ENCODE results near the gene ZNF324. TPM values are rescaled to one million over a fixed set of nuclear protein-coding genes. Genes with fewer than 3 reads are reported as not detected.
A peak's percentile ranks its signal among the peaks of the same experiment; 100 is the strongest.

The ZNF324 gene
- 12.9 and 14.7 TPM in 2 replicates for total RNA-seq
- long read RNA-seq, transcript ZNF324-201 (4 exons, 3,000 nt), result major isoform, 8 of 10 reads
- long read RNA-seq, partial matches to known transcripts, result 0 of 10 reads
- long read RNA-seq, other reads (novel, unspliced or antisense), result 2 of 10 reads

DNA sequence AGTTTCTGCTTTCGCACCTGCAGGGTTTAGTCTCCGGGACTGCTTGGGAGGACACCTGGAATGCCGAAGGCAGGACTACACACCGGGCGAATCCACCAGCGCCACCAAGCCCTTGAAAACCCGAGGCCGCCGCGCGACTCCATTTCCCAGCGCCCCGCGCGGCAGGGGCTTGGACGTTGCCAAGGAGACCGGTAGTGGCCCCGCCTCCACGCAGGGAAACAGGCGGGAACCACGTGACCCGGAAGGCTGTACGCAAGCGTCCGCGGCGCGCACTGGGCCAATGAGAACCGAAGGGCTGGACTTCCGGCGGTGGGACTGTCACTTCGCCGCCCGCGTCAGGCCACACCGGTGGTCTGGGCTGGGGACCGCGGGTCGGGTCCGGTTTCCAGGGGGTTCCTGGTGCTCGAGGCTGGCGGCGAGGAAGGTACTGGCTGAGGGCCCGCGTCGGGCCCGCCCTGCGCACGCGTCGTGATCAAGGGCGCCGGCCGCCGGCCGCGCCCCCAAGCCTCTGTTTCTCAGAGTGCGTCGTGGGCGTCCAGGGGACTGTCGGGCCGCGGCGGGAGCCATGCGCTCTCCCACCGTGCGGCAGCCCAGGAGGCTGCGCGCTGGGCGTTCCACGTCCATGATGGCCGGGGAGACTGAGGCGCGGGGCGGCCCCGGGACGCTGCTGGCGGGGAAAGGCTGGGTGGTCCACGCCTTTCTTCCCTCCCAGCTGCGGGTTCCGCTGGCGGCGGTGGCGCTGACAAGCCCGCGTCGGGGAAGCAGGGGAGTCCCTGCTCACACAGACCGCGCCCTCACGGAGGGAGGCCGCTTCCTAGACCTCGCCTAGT is at the start of gene ZNF324:
Gene ZNF324 (plus strand): TSS at position 321 of the 830 bp plus-strand sequence. CDS start 2,106 bp downstream, outside the sequence.
- no peak for TF ChIP-seq CTCF (IDR thresholded peaks at IDR 0.05; ENCODE audit: unreplicated experiment)
- no peaks in the 10 kb centered on the region for H3K27me3 Mint-ChIP-seq
- H3K9me3 Mint-ChIP-seq (ENCODE audit: low read depth), result no peaks in the 10 kb centered on the region
- H3K36me3 Mint-ChIP-seq (ENCODE audit: insufficient read depth), result peaks cover 2% of the 10 kb centered on the region
- H3K27ac Mint-ChIP-seq, result peak within 1 kb of the TSS; percentile 82
- H3K4me3 Mint-ChIP-seq (ENCODE audit: low read depth), result peak within 1 kb of the TSS; percentile 78
- peaks cover 19% of the 10 kb centered on the region for H3K4me1 Mint-ChIP-seq (ENCODE audit: low read depth)
- peak; percentile 96 for DNase-seq (ENCODE audit: low spot score, unreplicated experiment)

DNA sequence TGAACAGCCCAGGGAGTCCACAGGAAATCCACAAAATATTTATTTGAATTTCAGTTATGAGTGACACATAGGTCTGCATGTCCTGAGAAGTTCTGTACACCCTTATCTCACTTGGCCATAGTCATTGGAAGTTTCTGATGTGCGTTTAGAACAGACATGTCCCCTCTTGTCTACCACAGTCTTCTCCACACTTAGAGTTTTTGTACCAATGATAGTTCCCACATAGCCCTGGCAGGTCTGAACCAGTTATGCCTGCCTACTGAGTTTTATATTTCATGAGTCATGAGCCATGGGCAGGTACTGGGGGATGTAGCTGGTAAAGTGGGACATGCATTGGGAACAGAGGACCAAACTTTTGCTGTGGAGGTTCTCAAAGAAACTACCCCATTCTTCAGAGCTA is 38.3 kb upstream of the ZNF324 start:
- H3K27me3 Mint-ChIP-seq, result no peaks in the 10 kb centered on the region
- H3K9me3 Mint-ChIP-seq (ENCODE audit: low read depth), result peaks cover 21% of the 10 kb centered on the region
- H3K4me3 Mint-ChIP-seq (ENCODE audit: low read depth), result no peak overlapping the region
- TF ChIP-seq CTCF (IDR thresholded peaks at IDR 0.05; ENCODE audit: unreplicated experiment), result no peak
- DNase-seq (ENCODE audit: low spot score, unreplicated experiment), result no peak
- no peak overlapping the region for H3K27ac Mint-ChIP-seq
- H3K36me3 Mint-ChIP-seq (ENCODE audit: insufficient read depth), result peaks cover 53% of the 10 kb centered on the region
- H3K4me1 Mint-ChIP-seq (ENCODE audit: low read depth), result no peaks in the 10 kb centered on the region

GRCh38 chr19:58429745-58430144 is 37.1 kb upstream of the ZNF324 start:
- TF ChIP-seq CTCF (IDR thresholded peaks at IDR 0.05; ENCODE audit: unreplicated experiment), result no peak
- no peak for DNase-seq (ENCODE audit: low spot score, unreplicated experiment)
- Mint-ChIP-seq H3K4me3 (ENCODE audit: low read depth) (no peak overlapping the region), H3K27ac (no peak overlapping the region), H3K4me1 (ENCODE audit: low read depth) (no peaks in the 10 kb centered on the region), H3K9me3 (ENCODE audit: low read depth) (peaks cover 28% of the 10 kb centered on the region), H3K27me3 (no peaks in the 10 kb centered on the region), H3K36me3 (ENCODE audit: insufficient read depth) (peaks cover 59% of the 10 kb centered on the region)

DNA sequence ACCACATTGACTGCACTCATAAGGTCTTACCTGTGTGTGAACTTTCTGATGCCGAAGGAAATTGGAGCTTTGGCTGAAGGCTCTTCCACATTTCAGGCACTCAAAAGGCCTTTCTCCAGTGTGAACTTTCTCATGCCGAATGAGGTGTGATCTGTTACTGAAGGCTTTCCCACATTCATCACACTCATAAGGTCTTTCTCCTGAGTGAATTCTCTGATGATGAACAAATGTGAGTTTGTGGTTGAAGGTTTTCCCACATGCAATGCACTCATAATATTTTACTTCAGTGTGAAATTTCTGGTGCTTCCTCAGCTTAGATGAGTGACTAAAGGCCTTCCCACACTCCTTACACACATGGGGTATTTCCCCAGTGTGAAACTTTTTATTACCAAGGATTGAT is 32.7 kb upstream of the ZNF324 start:
- peaks cover 52% of the 10 kb centered on the region for H3K9me3 Mint-ChIP-seq (ENCODE audit: low read depth)
- peaks cover 77% of the 10 kb centered on the region for H3K36me3 Mint-ChIP-seq (ENCODE audit: insufficient read depth)
- no peaks in the 10 kb centered on the region for H3K27me3 Mint-ChIP-seq
- peak overlapping the region; percentile 41 for H3K27ac Mint-ChIP-seq
- DNase-seq (ENCODE audit: low spot score, unreplicated experiment), result no peak
- H3K4me1 Mint-ChIP-seq (ENCODE audit: low read depth), result no peaks in the 10 kb centered on the region
- H3K4me3 Mint-ChIP-seq (ENCODE audit: low read depth), result no peak overlapping the region
- no peak for TF ChIP-seq CTCF (IDR thresholded peaks at IDR 0.05; ENCODE audit: unreplicated experiment)

DNA sequence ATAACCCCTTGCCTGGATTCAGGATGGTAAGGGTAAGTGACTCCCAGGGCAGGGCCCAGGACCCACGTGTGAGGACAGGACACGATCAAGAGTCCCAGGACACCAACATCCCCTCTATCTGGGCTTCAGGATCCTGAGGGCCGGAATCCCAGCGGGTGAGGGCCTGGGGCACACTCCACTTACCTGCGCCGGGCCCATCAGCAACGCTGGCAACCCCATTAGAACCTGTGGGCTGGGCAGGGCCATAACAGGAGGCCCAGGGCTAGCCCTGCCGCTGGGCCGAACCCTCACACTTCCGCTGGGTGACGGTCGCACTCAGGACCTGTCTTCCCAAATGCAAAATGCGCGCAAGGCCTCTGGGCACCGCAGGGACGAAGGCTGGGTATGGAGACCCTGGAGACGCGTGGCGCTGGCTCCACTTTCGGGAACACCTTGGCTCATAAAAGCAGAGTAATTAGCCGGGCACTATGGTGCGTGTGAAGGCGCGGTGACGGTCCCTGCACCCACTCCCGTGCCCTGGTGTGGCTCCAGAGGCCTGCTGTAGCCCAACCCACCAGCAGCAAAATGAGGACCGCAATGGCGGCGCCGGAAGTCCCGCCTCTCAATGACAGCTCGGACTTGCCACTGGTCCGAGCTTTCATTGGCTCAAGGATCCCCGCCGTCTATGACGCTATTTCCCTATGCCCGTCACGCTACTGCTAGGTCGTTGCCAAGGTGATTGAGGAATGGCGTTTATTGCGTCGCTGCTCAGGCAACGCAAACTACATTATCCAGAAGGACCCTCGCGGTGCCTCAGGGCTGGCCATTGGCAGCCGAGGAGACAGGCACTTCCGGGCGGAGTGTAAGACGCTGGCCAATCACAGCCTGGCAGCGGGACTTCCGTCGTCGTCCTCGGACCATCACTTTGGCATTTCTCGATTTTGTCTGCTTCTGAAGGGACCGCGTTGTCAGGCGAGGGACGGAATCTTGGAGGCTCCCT is 27.0 kb upstream of the ZNF324 start, which contains the start of gene ZNF132:
Gene ZNF132 (minus strand): TSS at position 578 of the 979 bp plus-strand sequence. CDS start 332 bp downstream, at position 246.
- peaks cover 27% of the 10 kb centered on the region for H3K27me3 Mint-ChIP-seq
- peaks cover 3% of the 10 kb centered on the region for H3K4me1 Mint-ChIP-seq (ENCODE audit: low read depth)
- DNase-seq (ENCODE audit: low spot score, unreplicated experiment), result peak; percentile 53
- peak within 1 kb of the TSS; percentile 81 for H3K4me3 Mint-ChIP-seq (ENCODE audit: low read depth)
- H3K9me3 Mint-ChIP-seq (ENCODE audit: low read depth), result peaks cover 46% of the 10 kb centered on the region
- H3K27ac Mint-ChIP-seq, result peak within 1 kb of the TSS; percentile 84
- H3K36me3 Mint-ChIP-seq (ENCODE audit: insufficient read depth), result peaks cover 40% of the 10 kb centered on the region
- no peak for TF ChIP-seq CTCF (IDR thresholded peaks at IDR 0.05; ENCODE audit: unreplicated experiment)
